SH-SY5Y (cell line): ENCODE results near the gene C2CD4C.

ENCODE experiments used
- GATA2 ChIP-seq: IDR thresholded peaks from 2 replicates; pipeline ENCODE4 v1.6.1; 2011; ENCODE audit warnings: mild to moderate bottlenecking, low read depth, low read length
- GATA3 ChIP-seq: IDR thresholded peaks from 2 replicates; pipeline ENCODE4 v1.6.1; 2011; ENCODE audit warnings: low read depth, mild to moderate bottlenecking, low read length, moderate library complexity

DNA sequence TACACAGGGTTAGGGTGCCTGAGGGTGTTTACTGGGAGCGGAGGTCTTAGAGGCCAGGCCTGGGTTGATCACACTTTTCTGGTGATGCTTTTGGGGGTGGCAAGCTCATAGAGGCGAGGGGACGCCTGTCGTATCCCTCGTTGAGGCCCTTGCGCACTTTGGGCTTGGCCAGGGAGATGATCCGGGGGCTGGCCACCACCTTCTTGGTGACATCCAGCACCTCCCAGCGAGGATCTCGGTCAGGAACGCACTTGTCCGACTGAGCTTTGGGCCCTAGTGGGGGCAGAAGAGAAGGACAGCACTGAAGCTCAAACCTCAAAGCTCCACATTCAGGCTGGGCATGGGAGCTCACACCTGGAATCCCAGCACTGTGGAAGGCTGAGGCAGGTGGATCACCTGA lies 46.8 kb downstream of the C2CD4C start:
- TF ChIP-seq GATA2 (no peak), GATA3 (no peak)
